Left lung (tissue), 10 donors: Measurements from ENCODE around the gene LGALS3BP. TPM values are rescaled to one million over a fixed set of nuclear protein-coding genes. Genes with fewer than 3 reads are reported as not detected.
A peak's percentile ranks its signal among the peaks of the same experiment; 100 is the strongest.
"Not testable (repeated sequence)": the region's sequence is repeated elsewhere in the genome, so short reads cannot be mapped to it uniquely, and the experiment has no call there.

Source experiments
- ATAC-seq: fragments of 200-7000 bp; cut with Tn5 transposase; one replicate; pipeline ENCODE4 v1.9.1; 2020; ENCODE audit warnings: moderate library complexity
- DNase-seq, 4 donors: peaks; one replicate each; pipeline ENCODE4 v3.0.0-alpha.2; 2013 to 2020
- H3K27ac ChIP-seq, 2 donors: fragments of 200-600 bp; sonication (generic) in 1 of 2; one replicate each; pipeline versions ENCODE4 v1.5.0 to v1.8.0; 2020 to 2021
- H3K27me3 ChIP-seq, 2 donors: fragments of 200-600 bp; sonication (generic) in 1 of 2; one replicate each; pipeline versions ENCODE4 v1.5.0 to v1.8.0; 2020 to 2021
- H3K36me3 ChIP-seq, 2 donors: fragments of 200-600 bp; sonication (generic) in 1 of 2; one replicate each; pipeline versions ENCODE4 v1.5.0 to v1.8.0; 2020 to 2021
- H3K4me1 ChIP-seq, 2 donors: fragments of 200-600 bp; one replicate each; pipeline ENCODE4 v1.8.0; 2021
- H3K4me3 ChIP-seq, 2 donors: fragments of 200-600 bp; sonication (generic) in 1 of 2; one replicate each; pipeline versions ENCODE4 v1.5.0 to v1.8.0; 2020 to 2021; ENCODE audit warnings: mild to moderate bottlenecking in 1 of 2
- H3K9me3 ChIP-seq, 2 donors: fragments of 200-600 bp; sonication (generic) in 1 of 2; one replicate each; pipeline versions ENCODE4 v1.5.0 to v1.8.0; 2020 to 2021
- intact Hi-C, 2 donors: fragments of 100-400 bp; cut with DNase I; formaldehyde crosslinking; loops; one replicate each; pipeline versions ENCODE4 v1.11.2 to v1.14.2; 2022
- polyA plus RNA-seq, 6 donors: library from polyadenylated mRNA; unstranded; fragments of 120-200 nt; gene quantifications; one replicate each; pipeline ENCODE4 v1.2.1, GENCODE V29; 2013; ENCODE audit not compliant: insufficient read length in 6 of 6
- total RNA-seq, 2 donors: library from RNA; stranded (reverse); fragmentation: NEBNext Ultra II Directional; extraction: Animal tissue kit (Norgen Biotek cat#: 25700); gene quantifications; one replicate each; pipeline ENCODE4 v1.2.1, GENCODE V29; 2021
- TF ChIP-seq, protein P1 (sequence below), 2 donors: fragments of 200-600 bp; sonication (generic) in 1 of 2; IDR thresholded peaks; one replicate each; pipeline versions ENCODE4 v1.5.0 to v1.8.0; 2021; ENCODE audit warnings: antibody characterized with exemption in 2 of 2
- donor health status: DM: no; HTN: yes; CAD: no.
- donor health status: DM: no; HTN: no; CAD: no.

Gene LGALS3BP
- total and polyA plus RNA-seq, 8 donors = 155 to 688 (median 183) TPM

DNA sequence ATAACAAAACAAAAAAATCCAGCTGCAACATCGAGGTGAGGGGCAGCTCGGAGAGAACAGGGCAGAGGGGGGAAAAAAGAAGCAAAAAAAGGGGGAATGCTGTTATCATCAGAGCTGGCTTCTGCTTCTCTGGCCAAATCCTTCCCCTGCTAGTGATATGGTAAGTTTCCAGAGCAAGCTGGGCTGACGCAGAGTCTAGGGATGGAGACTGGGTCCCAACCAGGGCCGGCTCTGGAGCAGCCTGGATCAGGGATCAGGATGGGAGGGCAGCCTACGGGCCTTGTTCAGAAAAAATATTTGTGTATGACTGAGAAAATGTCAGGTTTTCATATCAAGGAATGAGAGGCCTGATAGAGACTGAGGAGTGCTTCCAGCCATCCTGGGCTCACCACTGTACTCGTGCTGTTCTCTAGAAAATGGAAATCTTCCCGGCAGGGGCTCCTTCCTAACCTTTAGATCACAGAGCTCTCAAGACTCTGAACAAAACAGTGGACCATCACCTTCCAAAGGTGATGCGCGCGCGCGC is 43.5 kb upstream of the LGALS3BP start:
- H3K36me3 ChIP-seq = no peaks in the 10 kb centered on the region
- no peaks in the 10 kb centered on the region for H3K9me3 ChIP-seq
- intact Hi-C loops = no loop called here
- TF ChIP-seq, protein P1, sequence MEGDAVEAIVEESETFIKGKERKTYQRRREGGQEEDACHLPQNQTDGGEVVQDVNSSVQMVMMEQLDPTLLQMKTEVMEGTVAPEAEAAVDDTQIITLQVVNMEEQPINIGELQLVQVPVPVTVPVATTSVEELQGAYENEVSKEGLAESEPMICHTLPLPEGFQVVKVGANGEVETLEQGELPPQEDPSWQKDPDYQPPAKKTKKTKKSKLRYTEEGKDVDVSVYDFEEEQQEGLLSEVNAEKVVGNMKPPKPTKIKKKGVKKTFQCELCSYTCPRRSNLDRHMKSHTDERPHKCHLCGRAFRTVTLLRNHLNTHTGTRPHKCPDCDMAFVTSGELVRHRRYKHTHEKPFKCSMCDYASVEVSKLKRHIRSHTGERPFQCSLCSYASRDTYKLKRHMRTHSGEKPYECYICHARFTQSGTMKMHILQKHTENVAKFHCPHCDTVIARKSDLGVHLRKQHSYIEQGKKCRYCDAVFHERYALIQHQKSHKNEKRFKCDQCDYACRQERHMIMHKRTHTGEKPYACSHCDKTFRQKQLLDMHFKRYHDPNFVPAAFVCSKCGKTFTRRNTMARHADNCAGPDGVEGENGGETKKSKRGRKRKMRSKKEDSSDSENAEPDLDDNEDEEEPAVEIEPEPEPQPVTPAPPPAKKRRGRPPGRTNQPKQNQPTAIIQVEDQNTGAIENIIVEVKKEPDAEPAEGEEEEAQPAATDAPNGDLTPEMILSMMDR (IDR thresholded peaks at IDR 0.05) = no peak
- H3K27ac ChIP-seq = no peak overlapping the region
- no peak for DNase-seq
- H3K27me3 ChIP-seq = peaks cover 0 to 67% of the 10 kb centered on the region in 2 donors
- H3K4me1 ChIP-seq = peaks cover 33 to 72% of the 10 kb centered on the region in 2 donors
- no peak for ATAC-seq
- no peak overlapping the region for H3K4me3 ChIP-seq

DNA sequence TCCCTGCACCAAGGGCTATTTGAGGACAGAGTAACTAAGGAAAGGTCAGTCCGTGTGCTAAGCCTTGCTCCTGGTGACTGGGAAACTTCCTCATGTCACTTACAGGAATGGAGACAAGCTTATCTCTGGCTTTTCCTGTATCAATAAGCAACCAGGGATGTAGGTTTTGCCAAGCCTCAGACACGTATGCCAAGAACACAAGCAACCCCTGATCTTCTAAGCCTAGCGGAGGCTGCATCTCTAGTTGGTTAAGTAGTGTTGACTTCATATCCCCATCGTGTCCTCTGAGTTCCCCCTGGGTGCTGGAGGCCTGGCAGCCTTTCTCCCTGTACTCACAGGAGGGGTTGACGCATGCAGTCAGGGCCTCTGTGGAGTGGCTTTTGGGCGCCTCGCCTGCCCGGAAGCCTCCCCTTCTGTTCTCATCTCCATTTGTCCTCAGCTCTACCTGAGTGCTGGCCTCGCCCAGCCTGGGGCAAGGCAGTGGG is 42.8 kb upstream of the LGALS3BP start:
- H3K4me1 ChIP-seq = peaks cover 31 to 65% of the 10 kb centered on the region in 2 donors
- H3K27me3 ChIP-seq = peaks cover 0 to 60% of the 10 kb centered on the region in 2 donors
- intact Hi-C loops = no loop called here
- no peak overlapping the region for H3K4me3 ChIP-seq
- ATAC-seq (peak; percentile 32), DNase-seq (no peak)
- H3K9me3 ChIP-seq = no peaks in the 10 kb centered on the region
- H3K36me3 ChIP-seq = no peaks in the 10 kb centered on the region
- TF ChIP-seq, protein P1 (IDR thresholded peaks at IDR 0.05) = no peak
- H3K27ac ChIP-seq = peak overlapping the region in 1 of 2 donors; percentile 55

DNA sequence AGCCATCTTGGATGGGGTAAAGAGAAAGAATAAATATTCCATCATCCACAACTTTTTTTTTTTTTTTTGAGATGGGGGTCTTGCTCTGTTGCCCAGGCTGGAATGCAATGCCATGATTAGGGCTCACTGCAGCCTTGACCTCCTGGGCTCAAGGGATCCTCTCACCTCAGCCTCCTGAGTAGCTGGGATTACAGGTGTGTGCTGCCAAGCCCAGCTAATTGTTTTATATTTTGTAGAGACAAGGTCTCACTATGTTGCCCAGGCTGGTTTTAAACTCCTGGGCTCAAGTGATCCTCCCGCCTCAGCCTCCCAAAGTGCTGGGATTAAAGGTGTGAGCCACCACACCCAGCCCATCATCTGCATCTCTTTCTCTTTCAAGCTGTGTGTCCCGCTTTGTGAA is 42.2 kb upstream of the LGALS3BP start:
- H3K4me1 ChIP-seq = peaks cover 24 to 59% of the 10 kb centered on the region in 2 donors
- DNase-seq, H3K9me3 ChIP-seq, ATAC-seq, H3K36me3 ChIP-seq, intact Hi-C loops, H3K4me3 ChIP-seq: not testable (repeated sequence)
- H3K27me3 ChIP-seq = peaks cover 0 to 54% of the 10 kb centered on the region in 2 donors
- H3K27ac ChIP-seq = peak overlapping the region in 1 of 2 donors; percentile 55

DNA sequence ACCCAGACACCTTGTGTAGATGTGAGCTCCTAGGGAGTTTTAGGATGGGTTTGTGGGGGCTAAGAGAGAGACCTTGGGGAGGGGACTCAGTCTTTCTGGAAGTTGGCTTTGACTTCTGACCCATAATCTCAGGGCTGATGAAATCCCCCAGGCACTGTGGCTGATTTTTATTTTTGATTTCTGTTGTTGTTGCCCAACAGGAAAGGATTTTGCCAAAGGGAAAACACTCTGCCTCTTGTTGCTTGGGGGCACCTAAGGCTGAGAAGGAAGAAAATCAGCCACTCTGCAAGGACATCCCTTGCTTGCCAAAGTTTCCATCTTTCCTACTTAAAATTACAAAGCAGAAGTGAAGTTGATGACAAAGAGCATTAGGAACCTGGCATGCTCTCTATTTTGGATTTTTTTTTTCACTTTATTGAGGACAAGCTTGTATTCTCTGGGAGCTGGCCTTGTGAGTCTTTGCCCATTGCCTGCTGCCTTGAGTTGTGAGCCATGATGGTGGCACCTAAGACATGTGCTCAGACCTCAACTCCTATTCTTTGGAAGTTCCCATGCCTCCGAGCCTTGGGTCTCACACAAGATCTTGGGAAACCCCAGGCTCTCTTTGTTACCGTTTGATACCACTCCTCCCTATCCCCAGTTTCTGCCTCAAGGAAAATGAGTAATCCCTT is 41.0 kb upstream of the LGALS3BP start:
- Histone ChIP-seq H3K9me3 (peaks cover 0 to 2% of the 10 kb centered on the region in 2 donors), H3K36me3 (no peaks in the 10 kb centered on the region), H3K27ac (peak overlapping the region; percentile 9 to 35), H3K4me3 (no peak overlapping the region), H3K27me3 (peaks cover 0 to 43% of the 10 kb centered on the region in 2 donors), H3K4me1 (peaks cover 17 to 49% of the 10 kb centered on the region in 2 donors)
- ATAC-seq (no peak), DNase-seq (no peak)
- intact Hi-C loops = no loop called here
- TF ChIP-seq, protein P1 (IDR thresholded peaks at IDR 0.05) = no peak

DNA sequence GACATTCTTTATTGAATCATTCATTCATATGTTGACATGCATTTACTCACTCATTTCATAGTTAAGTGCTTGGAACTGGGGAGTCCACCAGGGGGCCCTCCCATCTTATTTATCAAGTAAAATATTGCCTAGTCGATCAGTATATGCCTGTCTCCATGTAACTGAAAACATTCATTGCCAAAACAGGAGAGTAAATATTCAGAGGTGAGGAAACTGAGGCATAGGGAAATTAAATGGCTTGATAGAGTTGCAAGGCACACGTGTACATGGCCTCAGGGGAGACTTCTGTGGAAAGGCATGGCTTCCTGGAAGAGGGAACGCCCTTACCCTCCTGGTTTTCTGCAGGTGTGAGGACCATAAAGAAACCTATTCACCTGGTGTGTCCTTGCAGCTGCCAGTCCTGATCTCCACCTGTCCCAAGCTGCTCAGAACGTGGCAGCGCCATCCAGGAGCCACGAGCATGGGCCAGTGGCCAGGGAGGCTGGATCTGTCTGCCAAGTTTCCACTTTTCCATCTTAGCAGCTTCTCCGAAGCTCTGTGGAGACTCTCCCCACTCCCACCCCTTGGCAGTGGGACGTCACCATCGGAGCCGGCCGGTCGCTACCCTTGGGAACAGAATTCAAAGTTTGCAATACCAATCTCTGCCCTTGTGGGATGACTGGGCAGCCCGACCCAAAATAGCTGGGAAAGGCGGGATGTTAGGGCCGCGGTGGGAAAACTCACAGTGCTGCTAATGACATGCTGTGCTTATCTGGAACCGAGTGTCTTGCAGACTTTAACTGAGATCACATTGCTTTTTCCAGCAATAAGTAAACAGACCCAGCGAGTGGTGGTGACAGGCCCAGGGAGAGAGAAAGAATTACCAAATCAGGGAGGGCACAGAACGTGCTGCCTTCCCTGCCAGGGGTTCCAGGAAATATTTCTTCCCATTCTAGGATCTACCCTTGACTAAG is 40.2 kb upstream of the LGALS3BP start:
- peak overlapping the region; percentile 9 to 35 for H3K27ac ChIP-seq

More for the DNA sequence above, 40.2 kb upstream of the LGALS3BP start:
- ATAC-seq = peak; percentile 51
- intact Hi-C loops = no loop called here
- Histone ChIP-seq H3K27me3 (peaks cover 0 to 35% of the 10 kb centered on the region in 2 donors), H3K9me3 (peaks cover 0 to 7% of the 10 kb centered on the region in 2 donors), H3K4me3 (no peak overlapping the region), H3K4me1 (peaks cover 13 to 42% of the 10 kb centered on the region in 2 donors), H3K36me3 (no peaks in the 10 kb centered on the region)
- peak in 2 of 4 donors; percentile 45 to 47 for DNase-seq
- TF ChIP-seq, protein P1 (IDR thresholded peaks at IDR 0.05) = peak; percentile 51 to 70
